MM.1S (cell line): ENCODE results near the gene ATP8B1.

Experiments
- EZH2 ChIP-seq: fragments of 300-600 bp; sonication (generic); optimal IDR thresholded peaks from 2 replicates; pipeline ENCODE3; 2017; ENCODE audit warnings: low read depth, mild to moderate bottlenecking, antibody characterized with exemption, low read length, mixed read lengths
- TF ChIP-seq, protein P1 (sequence below): fragments of 300-600 bp; sonication (generic); IDR thresholded peaks from 2 replicates; pipeline ENCODE4 v1.5.1; 2016; ENCODE audit warnings: antibody characterized with exemption, low read length, mixed read lengths

DNA sequence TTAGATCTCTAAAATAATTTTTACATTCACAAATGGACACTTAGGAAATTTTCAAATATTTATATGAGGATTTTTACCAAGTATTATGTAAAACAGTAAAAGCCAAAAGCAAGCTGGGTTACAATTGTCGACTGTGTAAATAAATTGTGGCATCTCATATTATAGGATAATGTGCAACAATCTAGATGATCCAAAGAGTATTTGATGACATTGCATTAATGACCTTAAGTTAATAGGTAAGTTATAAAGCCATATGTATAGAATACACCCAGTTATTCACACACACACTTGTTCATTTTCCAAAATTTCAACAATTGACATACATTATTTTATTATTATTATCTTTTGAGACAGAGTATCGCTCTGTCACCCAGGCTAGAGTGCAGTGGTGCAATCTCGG is 69.3 kb downstream of the ATP8B1 start:
- TF ChIP-seq, protein P1, sequence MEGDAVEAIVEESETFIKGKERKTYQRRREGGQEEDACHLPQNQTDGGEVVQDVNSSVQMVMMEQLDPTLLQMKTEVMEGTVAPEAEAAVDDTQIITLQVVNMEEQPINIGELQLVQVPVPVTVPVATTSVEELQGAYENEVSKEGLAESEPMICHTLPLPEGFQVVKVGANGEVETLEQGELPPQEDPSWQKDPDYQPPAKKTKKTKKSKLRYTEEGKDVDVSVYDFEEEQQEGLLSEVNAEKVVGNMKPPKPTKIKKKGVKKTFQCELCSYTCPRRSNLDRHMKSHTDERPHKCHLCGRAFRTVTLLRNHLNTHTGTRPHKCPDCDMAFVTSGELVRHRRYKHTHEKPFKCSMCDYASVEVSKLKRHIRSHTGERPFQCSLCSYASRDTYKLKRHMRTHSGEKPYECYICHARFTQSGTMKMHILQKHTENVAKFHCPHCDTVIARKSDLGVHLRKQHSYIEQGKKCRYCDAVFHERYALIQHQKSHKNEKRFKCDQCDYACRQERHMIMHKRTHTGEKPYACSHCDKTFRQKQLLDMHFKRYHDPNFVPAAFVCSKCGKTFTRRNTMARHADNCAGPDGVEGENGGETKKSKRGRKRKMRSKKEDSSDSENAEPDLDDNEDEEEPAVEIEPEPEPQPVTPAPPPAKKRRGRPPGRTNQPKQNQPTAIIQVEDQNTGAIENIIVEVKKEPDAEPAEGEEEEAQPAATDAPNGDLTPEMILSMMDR = no peak
- TF ChIP-seq EZH2 = no peak
